SU-DHL-6 (cell line): ENCODE measurements around the gene ANAPC2.

Experiments used
- EZH2phosphoT487 ChIP-seq: fragments of 200-600 bp; sonication (generic), shearing (Covaris generic); conservative IDR thresholded peaks from 2 replicates; pipeline ENCODE4 v1.6.1; 2018; ENCODE audit warnings: mild to moderate bottlenecking, antibody characterized with exemption, low read length, moderate library complexity, mixed read lengths
- TF ChIP-seq, protein P1 (sequence below): fragments of 200-600 bp; sonication (generic); IDR thresholded peaks from one replicate; pipeline ENCODE4 v1.5.1; 2017; ENCODE audit warnings: antibody characterized with exemption, mild to moderate bottlenecking, low read length, moderate library complexity; ENCODE audit not compliant: insufficient read depth, poor library complexity, severe bottlenecking

DNA sequence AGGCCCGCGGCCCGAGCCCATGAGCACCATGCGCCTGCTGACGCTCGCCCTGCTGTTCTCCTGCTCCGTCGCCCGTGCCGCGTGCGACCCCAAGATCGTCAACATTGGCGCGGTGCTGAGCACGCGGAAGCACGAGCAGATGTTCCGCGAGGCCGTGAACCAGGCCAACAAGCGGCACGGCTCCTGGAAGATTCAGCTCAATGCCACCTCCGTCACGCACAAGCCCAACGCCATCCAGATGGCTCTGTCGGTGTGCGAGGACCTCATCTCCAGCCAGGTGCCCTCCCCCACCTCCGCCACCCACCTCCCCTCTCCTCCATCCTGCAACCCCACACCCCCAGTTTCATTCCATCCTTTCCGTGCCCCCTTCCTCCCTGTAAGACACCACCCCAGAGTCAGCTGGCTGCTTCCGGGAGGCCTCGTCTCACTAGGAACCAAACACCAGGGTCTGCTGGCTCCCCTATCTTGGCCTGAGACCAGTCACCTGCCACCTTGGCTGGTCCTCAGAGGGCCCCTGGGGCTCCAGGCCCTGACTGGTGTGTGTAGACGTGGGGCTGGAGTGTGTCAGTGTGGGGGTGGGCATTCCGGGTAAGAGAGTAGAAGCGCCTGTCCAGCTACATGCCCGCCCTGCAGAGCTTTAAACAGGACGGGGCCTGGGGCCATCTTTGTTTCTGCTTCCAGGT is 48.8 kb downstream of the ANAPC2 start:
- TF ChIP-seq, protein P1, sequence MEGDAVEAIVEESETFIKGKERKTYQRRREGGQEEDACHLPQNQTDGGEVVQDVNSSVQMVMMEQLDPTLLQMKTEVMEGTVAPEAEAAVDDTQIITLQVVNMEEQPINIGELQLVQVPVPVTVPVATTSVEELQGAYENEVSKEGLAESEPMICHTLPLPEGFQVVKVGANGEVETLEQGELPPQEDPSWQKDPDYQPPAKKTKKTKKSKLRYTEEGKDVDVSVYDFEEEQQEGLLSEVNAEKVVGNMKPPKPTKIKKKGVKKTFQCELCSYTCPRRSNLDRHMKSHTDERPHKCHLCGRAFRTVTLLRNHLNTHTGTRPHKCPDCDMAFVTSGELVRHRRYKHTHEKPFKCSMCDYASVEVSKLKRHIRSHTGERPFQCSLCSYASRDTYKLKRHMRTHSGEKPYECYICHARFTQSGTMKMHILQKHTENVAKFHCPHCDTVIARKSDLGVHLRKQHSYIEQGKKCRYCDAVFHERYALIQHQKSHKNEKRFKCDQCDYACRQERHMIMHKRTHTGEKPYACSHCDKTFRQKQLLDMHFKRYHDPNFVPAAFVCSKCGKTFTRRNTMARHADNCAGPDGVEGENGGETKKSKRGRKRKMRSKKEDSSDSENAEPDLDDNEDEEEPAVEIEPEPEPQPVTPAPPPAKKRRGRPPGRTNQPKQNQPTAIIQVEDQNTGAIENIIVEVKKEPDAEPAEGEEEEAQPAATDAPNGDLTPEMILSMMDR = no peak
- no peak for TF ChIP-seq EZH2phosphoT487
